PC-3 (cell line): Measurements from ENCODE around the gene APPBP2.

Experiments used
- EZH2 ChIP-seq: fragments of 300-600 bp; sonication (generic); IDR thresholded peaks from one replicate; pipeline ENCODE4 v1.6.1; 2017; ENCODE audit warnings: antibody characterized with exemption, mild to moderate bottlenecking, low read length; ENCODE audit not compliant: unreplicated experiment
- TF ChIP-seq, protein P1 (sequence below): fragments of 300-600 bp; sonication (generic); conservative IDR thresholded peaks from 2 replicates; pipeline ENCODE4 v1.5.1; 2017; ENCODE audit warnings: antibody characterized with exemption, low read depth, mild to moderate bottlenecking, low read length

DNA sequence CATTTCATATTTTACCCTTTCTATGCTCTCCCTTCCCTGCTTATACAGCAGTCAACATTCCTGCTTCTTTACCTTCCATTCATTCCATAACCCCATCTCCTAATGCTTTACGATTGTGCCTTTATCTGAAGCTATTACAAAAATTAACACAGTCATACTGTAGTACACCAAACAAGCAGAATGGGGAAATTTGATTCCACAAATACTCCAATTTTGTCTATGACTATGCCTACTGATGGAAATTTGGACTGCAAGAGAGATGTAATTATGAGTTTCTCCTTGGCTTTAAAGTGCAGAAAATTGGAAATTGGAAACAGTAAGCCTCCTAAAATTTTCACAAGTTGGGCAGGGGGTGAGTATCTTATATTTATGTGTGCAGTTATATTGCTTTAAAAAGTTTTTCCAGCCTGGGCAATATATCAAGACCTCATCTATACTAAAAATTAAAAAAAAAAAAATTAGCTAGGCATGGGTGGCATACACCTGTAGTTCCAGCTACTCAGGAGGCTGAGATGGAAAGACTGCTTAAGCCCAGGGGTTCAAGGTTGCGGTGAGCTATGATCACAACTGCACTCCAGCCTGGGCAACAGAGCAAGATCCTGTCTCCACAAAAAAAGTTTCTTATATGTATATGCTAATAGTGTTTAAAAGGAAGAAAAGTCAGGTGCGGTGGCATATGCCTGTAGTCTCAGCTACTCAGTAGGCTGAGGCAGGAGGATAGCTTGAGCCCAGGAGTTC, 3.0 kb downstream of the APPBP2 start:
- TF ChIP-seq, protein P1, sequence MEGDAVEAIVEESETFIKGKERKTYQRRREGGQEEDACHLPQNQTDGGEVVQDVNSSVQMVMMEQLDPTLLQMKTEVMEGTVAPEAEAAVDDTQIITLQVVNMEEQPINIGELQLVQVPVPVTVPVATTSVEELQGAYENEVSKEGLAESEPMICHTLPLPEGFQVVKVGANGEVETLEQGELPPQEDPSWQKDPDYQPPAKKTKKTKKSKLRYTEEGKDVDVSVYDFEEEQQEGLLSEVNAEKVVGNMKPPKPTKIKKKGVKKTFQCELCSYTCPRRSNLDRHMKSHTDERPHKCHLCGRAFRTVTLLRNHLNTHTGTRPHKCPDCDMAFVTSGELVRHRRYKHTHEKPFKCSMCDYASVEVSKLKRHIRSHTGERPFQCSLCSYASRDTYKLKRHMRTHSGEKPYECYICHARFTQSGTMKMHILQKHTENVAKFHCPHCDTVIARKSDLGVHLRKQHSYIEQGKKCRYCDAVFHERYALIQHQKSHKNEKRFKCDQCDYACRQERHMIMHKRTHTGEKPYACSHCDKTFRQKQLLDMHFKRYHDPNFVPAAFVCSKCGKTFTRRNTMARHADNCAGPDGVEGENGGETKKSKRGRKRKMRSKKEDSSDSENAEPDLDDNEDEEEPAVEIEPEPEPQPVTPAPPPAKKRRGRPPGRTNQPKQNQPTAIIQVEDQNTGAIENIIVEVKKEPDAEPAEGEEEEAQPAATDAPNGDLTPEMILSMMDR, result no peak
- no peak for TF ChIP-seq EZH2
